ENCODE measurements around the gene ADAMTSL1. TPM values are rescaled to one million over a fixed set of nuclear protein-coding genes. Genes with fewer than 3 reads are reported as not detected.

The ADAMTSL1 gene
- total RNA-seq, 1 experiment from 2014 or later: 1.2 TPM

- Histone ChIP-seq H3K27ac (ENCODE audit: insufficient read length, low read depth, low read length) (no peak overlapping the region), H3K79me1 (ENCODE audit: insufficient read depth, low read depth, low read length, poor library complexity, severe bottlenecking) (no peaks in the 10 kb centered on the region), H3K9me3 (ENCODE audit: control insufficient read depth, low read depth, low read length) (no peaks in the 10 kb centered on the region), H2BK5ac (ENCODE audit: insufficient read length, low read length) (no peak overlapping the region), H2BK20ac (ENCODE audit: low read depth, low read length, poor library complexity, severe bottlenecking) (no peak overlapping the region), H2AFZ (ENCODE audit: low read length) (no peak overlapping the region), H2BK12ac (ENCODE audit: insufficient read length, low read depth, low read length) (no peak overlapping the region), H3K4me1 (ENCODE audit: insufficient read depth, low read length) (no peaks in the 10 kb centered on the region), H4K91ac (ENCODE audit: insufficient read length, low read depth, low read length) (no peak overlapping the region), H3K79me2 (ENCODE audit: insufficient read depth, low read length) (no peaks in the 10 kb centered on the region), H2BK120ac (ENCODE audit: low read depth, low read length, poor library complexity, severe bottlenecking) (no peak overlapping the region), H4K20me1 (ENCODE audit: control insufficient read depth, insufficient read depth, insufficient read length) (no peaks in the 10 kb centered on the region), H3T11ph (ENCODE audit: low read length) (no peak overlapping the region), H3K18ac (ENCODE audit: insufficient read length, low read depth, low read length) (no peak overlapping the region), H3K4me2 (ENCODE audit: insufficient read depth, insufficient read length, low read length) (no peak overlapping the region), H3K23me2 (ENCODE audit: insufficient read length, low read depth, low read length, poor library complexity, severe bottlenecking) (no peaks in the 10 kb centered on the region), H3K14ac (ENCODE audit: insufficient read depth, low read length) (no peak overlapping the region), H3K27me3 (ENCODE audit: insufficient read depth, low read length) (no peaks in the 10 kb centered on the region), H2BK15ac (ENCODE audit: low read depth, low read length) (no peak overlapping the region), H3K56ac (ENCODE audit: insufficient read length, low read depth, low read length) (no peak overlapping the region), H3K4ac (ENCODE audit: low read depth, low read length) (no peak overlapping the region), H2AK5ac (ENCODE audit: insufficient read length, low read length) (no peak overlapping the region), H4K8ac (replicated peaks; ENCODE audit: insufficient read length, low read depth, low read length) (no peak overlapping the region), H3K23ac (ENCODE audit: insufficient read length, low read depth, low read length) (no peak overlapping the region), H3K9ac (ENCODE audit: extremely low read depth, insufficient read length, low read length) (no peak overlapping the region), H4K5ac (ENCODE audit: insufficient read length, low read depth, low read length) (no peak overlapping the region)
- no peak for DNase-seq
- Mint-ChIP-seq H3K9me3 (no peaks in the 10 kb centered on the region), H3K27ac (no peak overlapping the region; a peak in 1 of 7 replicates), H3K27me3 (ENCODE audit: low read depth) (no peaks in the 10 kb centered on the region), H3K4me1 (peaks cover 9% of the 10 kb centered on the region in 2 experiments), H3K4me3 (no peak overlapping the region), H3K36me3 (ENCODE audit: insufficient read depth in 1 of 3, low read depth in 3 of 3) (peaks cover 0 to 9% (median 0%) of the 10 kb centered on the region in 3 experiments; a peak in 1 of 7 replicates)
- TF ChIP-seq CTCF (conservative IDR thresholded peaks at IDR 0.05): peak; percentile 35; the same call in 2 of the 3 replicates
- no CpG with 5 or more reads among the region's 2 CpGs for WGBS (ENCODE audit: extremely low coverage, insufficient read length, low lambda C conversion rate)
Observed at GRCh38 chr9:18626046-18626698, 152.2 kb downstream of the ADAMTSL1 start.

All from H9 (cell line).